ENCODE results near the gene NCK2.

Gene NCK2

GRCh38 chr2:105886687-105887086, 142.0 kb downstream of the NCK2 start:
- DNase-seq (ENCODE audit: low spot score): no peak
- ChIA-PET POLR2A (ENCODE audit: low non-redundant PET) (interaction anchor here (0.6 kb wide), 1 partner anchor 15 kb away, joined by 4 read pairs; no protein-coding TSS in a partner anchor), CTCF (no interaction called here)
- no peak overlapping the region for H3K27ac ChIP-seq
- no peak for TF ChIP-seq CTCF (conservative IDR thresholded peaks at IDR 0.05; ENCODE audit: low read depth)

- POLR2A ChIA-PET (ENCODE audit: low non-redundant PET): no interaction called here
Measured at GRCh38 chr2:105887256-105887655, 142.5 kb downstream of the NCK2 start.

GRCh38 chr2:105888625-105889024, 143.9 kb downstream of the NCK2 start:
- TF ChIP-seq CTCF (conservative IDR thresholded peaks at IDR 0.05; ENCODE audit: low read depth): no peak
- ChIA-PET CTCF (no interaction called here), POLR2A (ENCODE audit: low non-redundant PET) (no interaction called here)
- H3K27ac ChIP-seq: no peak overlapping the region
- no peak for DNase-seq (ENCODE audit: low spot score)

More at GRCh38 chr2:105887256-105887655, 142.5 kb downstream of the NCK2 start:
- H3K27ac ChIP-seq: no peak overlapping the region
- CTCF ChIA-PET: interaction anchor here (0.6 kb wide), 1 partner anchor 115 kb away, joined by 3 read pairs; no protein-coding TSS in a partner anchor
- no peak for DNase-seq (ENCODE audit: low spot score)
- TF ChIP-seq CTCF (conservative IDR thresholded peaks at IDR 0.05; ENCODE audit: low read depth): no peak

GRCh38 chr2:105889046-105889445, 144.3 kb downstream of the NCK2 start:
- ChIA-PET POLR2A (ENCODE audit: low non-redundant PET) (no interaction called here), CTCF (no interaction called here)

GRCh38 chr2:105890111-105890510, 145.4 kb downstream of the NCK2 start:
- DNase-seq (ENCODE audit: low spot score): no peak
- ChIA-PET POLR2A (ENCODE audit: low non-redundant PET) (no interaction called here), CTCF (no interaction called here)
- no peak for TF ChIP-seq CTCF (conservative IDR thresholded peaks at IDR 0.05; ENCODE audit: low read depth)
- H3K27ac ChIP-seq: no peak overlapping the region

More at GRCh38 chr2:105889046-105889445, 144.3 kb downstream of the NCK2 start:
- H3K27ac ChIP-seq: no peak overlapping the region
- no peak for TF ChIP-seq CTCF (conservative IDR thresholded peaks at IDR 0.05; ENCODE audit: low read depth)
- no peak for DNase-seq (ENCODE audit: low spot score)

GRCh38 chr2:105890856-105891255, 146.1 kb downstream of the NCK2 start:
- no peak for DNase-seq (ENCODE audit: low spot score)
- TF ChIP-seq CTCF (conservative IDR thresholded peaks at IDR 0.05; ENCODE audit: low read depth): no peak
- ChIA-PET POLR2A (ENCODE audit: low non-redundant PET) (no interaction called here), CTCF (no interaction called here)
- H3K27ac ChIP-seq: no peak overlapping the region
